Testis (tissue), 3 donors: ENCODE data around the gene FIBCD1. TPM values are rescaled to one million over a fixed set of nuclear protein-coding genes. Genes with fewer than 3 reads are reported as not detected.

ENCODE experiments used
- polyA plus RNA-seq: library from polyadenylated mRNA; stranded (reverse); fragments of 350-450 nt; fragmentation: Illumina TruSeq; extraction: RNeasy Lipid Tissue Mini Kit (QIAGEN cat#74804); gene quantifications from one replicate; pipeline ENCODE4 v1.2.3, GENCODE V29; 2014; ENCODE audit warnings: low read depth, low replicate concordance; ENCODE audit not compliant: insufficient read depth
- total RNA-seq, 2 donors: library from RNA; depleted of rRNA; stranded (reverse); fragments of >200 nt; gene quantifications; one replicate each; pipeline ENCODE4 v1.2.3, GENCODE V29; 2016

Gene FIBCD1
- total and polyA plus RNA-seq, 3 donors from 2014 or later: 20.8 to 33.5 (median 29.1) TPM

Other genes with a start within 250 kb of the FIBCD1 start
- 10 to 100 TPM; 20.3 to 24.7 TPM for gene EXOSC2, start 245.5 kb downstream of the FIBCD1 start, total RNA-seq
- gene EXOSC2, start 245.5 kb downstream of the FIBCD1 start, polyA plus RNA-seq: 15.3 TPM
- gene ABL1, start 104.0 kb downstream of the FIBCD1 start, total RNA-seq: 10 to 100 TPM; 57.2 to 65.9 TPM
- gene ABL1, start 104.0 kb downstream of the FIBCD1 start, polyA plus RNA-seq: 51.0 TPM
- under 1 TPM in 1 of 2 donors, not detected in 1; 0.24 TPM for gene QRFP, start 42.4 kb downstream of the FIBCD1 start, total RNA-seq
- not detected for gene QRFP, start 42.4 kb downstream of the FIBCD1 start, polyA plus RNA-seq
- 100 to 1,000 TPM in 1 of 2 donors, 10 to 100 TPM in 1; 86.3 to 136 TPM for gene LAMC3, start 69.9 kb upstream of the FIBCD1 start, total RNA-seq
- gene LAMC3, start 69.9 kb upstream of the FIBCD1 start, polyA plus RNA-seq: 35.9 TPM
- 10 to 100 TPM in 1 of 2 donors, 1 to 10 TPM in 1; 8.3 to 14.9 TPM for gene AIF1L, start 157.3 kb upstream of the FIBCD1 start, total RNA-seq
- gene AIF1L, start 157.3 kb upstream of the FIBCD1 start, polyA plus RNA-seq: 24.6 TPM
- 100 to 1,000 TPM; 190 to 250 TPM for gene NUP214, start 186.3 kb upstream of the FIBCD1 start, total RNA-seq
- 237 TPM for gene NUP214, start 186.3 kb upstream of the FIBCD1 start, polyA plus RNA-seq